Upper lobe of right lung (tissue), 1 donor: ENCODE measurements around the gene OR2T27. TPM values are rescaled to one million over a fixed set of nuclear protein-coding genes. Genes with fewer than 3 reads are reported as not detected.
"Not testable (repeated sequence)": the region's sequence is repeated elsewhere in the genome, so short reads cannot be mapped to it uniquely, and the experiment has no call there.

Source experiments
- ATAC-seq: fragments of 200-7000 bp; cut with Tn5 transposase; one replicate; pipeline ENCODE4 v1.9.1; 2020; ENCODE audit warnings: mild to moderate bottlenecking, moderate library complexity
- DNase-seq: peaks from one replicate; pipeline ENCODE4 v3.0.0-alpha.2; 2020
- H3K27ac ChIP-seq: fragments of 200-600 bp; one replicate; pipeline ENCODE4 v1.8.0; 2022
- H3K27me3 ChIP-seq: fragments of 200-600 bp; one replicate; pipeline ENCODE4 v1.8.0; 2022; ENCODE audit warnings: mild to moderate bottlenecking
- H3K36me3 ChIP-seq: fragments of 200-600 bp; one replicate; pipeline ENCODE4 v1.8.0; 2022
- H3K4me1 ChIP-seq: fragments of 200-600 bp; one replicate; pipeline ENCODE4 v1.8.0; 2022
- H3K4me3 ChIP-seq: fragments of 200-600 bp; one replicate; pipeline ENCODE4 v1.8.0; 2022; ENCODE audit warnings: mild to moderate bottlenecking
- H3K9me3 ChIP-seq: fragments of 200-600 bp; one replicate; pipeline ENCODE4 v1.8.0; 2022
- intact Hi-C: fragments of 100-400 bp; cut with DNase I; formaldehyde crosslinking; loops from one replicate; pipeline ENCODE4 v1.11.0; 2022
- long read RNA-seq: library from polyadenylated mRNA; unstranded; transcript quantifications from one replicate; pipeline ENCODE4 v2.0.0, GENCODE V29; 2021
- total RNA-seq: library from RNA; stranded (reverse); fragmentation: NEBNext Ultra II Directional; extraction: Animal tissue kit (Norgen Biotek cat#: 25700); gene quantifications from one replicate; pipeline ENCODE4 v1.2.1, GENCODE V29; 2021
- TF ChIP-seq, protein P1 (sequence below): fragments of 200-600 bp; IDR thresholded peaks from one replicate; pipeline ENCODE4 v1.8.0; 2022; ENCODE audit warnings: antibody characterized with exemption
- donor health status: DM: no; HTN: yes; CAD: no; lungs with severe emphysema.

Gene OR2T27, protein sequence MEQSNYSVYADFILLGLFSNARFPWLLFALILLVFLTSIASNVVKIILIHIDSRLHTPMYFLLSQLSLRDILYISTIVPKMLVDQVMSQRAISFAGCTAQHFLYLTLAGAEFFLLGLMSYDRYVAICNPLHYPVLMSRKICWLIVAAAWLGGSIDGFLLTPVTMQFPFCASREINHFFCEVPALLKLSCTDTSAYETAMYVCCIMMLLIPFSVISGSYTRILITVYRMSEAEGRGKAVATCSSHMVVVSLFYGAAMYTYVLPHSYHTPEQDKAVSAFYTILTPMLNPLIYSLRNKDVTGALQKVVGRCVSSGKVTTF
- total RNA-seq: not detected
- long read RNA-seq: 0 reads

DNA sequence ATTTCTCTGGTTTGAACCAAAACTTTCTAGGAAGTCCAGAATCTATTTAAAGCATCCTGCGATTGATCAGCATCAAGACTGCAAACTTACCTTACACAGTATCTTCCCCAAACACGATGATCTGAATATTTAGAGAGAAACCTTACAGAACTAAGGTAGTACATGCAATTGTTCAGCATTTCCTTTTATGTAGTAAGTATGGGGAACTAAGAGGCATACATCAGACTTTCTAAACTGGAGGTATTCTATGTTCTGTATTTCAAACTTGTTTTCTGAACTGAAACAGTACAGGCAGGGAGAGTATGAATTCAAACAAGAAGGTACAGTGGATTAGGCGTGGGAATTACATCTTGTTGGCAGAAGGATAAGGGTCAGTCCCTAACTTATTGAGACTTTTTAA, at the start of gene OR2T27:
Gene OR2T27 (minus strand): TSS at position 175 of the 400 bp plus-strand sequence. CDS start 4,644 bp downstream, outside the sequence.
- H3K9me3 ChIP-seq, H3K4me3 ChIP-seq, H3K4me1 ChIP-seq, H3K36me3 ChIP-seq, H3K27me3 ChIP-seq, ATAC-seq, H3K27ac ChIP-seq, DNase-seq: not testable (repeated sequence)
- intact Hi-C loops: loop anchor here (10.0 kb wide), 1 partner anchor 221 kb away; no protein-coding TSS in a partner anchor

DNA sequence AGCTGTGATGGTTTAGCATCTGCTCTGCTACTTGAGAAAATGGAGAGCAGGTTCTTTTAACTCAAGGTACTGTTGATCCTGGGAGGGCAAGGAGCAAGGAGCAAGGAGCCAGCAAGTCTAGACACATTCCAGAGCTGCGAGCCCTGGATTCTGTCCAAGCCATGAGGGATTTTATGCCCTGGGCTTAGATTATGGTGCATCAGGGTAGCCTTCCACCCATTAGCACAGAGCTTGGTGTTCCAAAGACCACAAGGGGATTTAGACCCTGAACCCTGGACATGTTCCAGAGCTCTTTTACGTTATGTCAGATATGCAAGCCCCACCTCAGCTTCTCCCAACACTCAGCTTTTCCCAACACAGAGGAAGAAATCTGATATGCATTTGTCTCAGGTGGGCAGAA, 49.3 kb upstream of the OR2T27 start:
- TF ChIP-seq, protein P1, sequence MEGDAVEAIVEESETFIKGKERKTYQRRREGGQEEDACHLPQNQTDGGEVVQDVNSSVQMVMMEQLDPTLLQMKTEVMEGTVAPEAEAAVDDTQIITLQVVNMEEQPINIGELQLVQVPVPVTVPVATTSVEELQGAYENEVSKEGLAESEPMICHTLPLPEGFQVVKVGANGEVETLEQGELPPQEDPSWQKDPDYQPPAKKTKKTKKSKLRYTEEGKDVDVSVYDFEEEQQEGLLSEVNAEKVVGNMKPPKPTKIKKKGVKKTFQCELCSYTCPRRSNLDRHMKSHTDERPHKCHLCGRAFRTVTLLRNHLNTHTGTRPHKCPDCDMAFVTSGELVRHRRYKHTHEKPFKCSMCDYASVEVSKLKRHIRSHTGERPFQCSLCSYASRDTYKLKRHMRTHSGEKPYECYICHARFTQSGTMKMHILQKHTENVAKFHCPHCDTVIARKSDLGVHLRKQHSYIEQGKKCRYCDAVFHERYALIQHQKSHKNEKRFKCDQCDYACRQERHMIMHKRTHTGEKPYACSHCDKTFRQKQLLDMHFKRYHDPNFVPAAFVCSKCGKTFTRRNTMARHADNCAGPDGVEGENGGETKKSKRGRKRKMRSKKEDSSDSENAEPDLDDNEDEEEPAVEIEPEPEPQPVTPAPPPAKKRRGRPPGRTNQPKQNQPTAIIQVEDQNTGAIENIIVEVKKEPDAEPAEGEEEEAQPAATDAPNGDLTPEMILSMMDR: no peak
- Histone ChIP-seq H3K4me1 (no peaks in the 10 kb centered on the region), H3K36me3 (no peaks in the 10 kb centered on the region), H3K4me3 (no peak overlapping the region), H3K27ac (no peak overlapping the region), H3K27me3 (no peaks in the 10 kb centered on the region), H3K9me3 (no peaks in the 10 kb centered on the region)
- ATAC-seq: no peak
- intact Hi-C loops: no loop called here
- DNase-seq: no peak

DNA sequence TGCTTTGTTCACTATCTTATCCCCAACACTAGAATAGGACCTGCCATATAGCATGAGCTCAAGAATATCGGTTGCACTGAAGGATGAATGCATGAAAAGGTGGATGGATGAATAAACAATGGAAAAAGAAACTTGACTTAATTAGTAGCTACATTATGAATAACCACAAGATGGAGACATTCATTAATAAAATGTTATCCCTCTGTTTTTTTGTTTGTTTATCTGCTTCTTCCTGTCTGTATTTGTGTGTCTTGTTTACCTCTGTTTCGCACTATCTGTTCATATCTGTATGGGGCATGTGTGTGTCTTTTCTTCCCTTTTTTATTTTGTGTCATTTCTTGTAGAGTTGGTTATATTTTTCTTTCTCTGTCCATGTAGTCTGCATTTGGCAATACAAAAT, 48.3 kb upstream of the OR2T27 start:
- H3K36me3 ChIP-seq: no peaks in the 10 kb centered on the region
- TF ChIP-seq, protein P1: peak; percentile 32

DNA sequence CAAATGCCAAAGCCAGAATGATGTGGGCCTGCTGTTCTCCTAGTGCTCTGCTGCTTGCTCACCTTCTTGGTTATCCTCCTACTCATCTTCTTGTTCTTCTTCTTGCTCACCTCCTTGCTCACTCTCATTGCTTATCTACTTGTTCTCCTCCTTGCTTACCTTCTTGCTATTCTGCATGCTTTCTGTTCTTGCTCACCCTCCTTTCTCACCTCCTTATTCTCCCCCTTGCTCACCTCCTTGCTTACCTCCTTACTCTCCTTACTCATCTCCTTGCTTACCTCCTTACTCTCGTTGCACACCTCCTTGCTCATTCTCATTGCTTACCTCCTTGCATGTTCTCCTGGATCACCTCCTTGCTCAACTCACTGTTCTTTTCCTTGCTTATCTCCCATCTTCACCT, 47.4 kb upstream of the OR2T27 start, which contains the start of gene OR14I1:
Gene OR14I1 (minus strand): TSS at position 53 of the 400 bp plus-strand sequence.
- TF ChIP-seq, protein P1: no peak
- no peak within 1 kb of the TSS for H3K27ac ChIP-seq
- intact Hi-C loops: no loop called here
- no peak for ATAC-seq
- no peaks in the 10 kb centered on the region for H3K4me1 ChIP-seq
- no peaks in the 10 kb centered on the region for H3K27me3 ChIP-seq
- H3K36me3 ChIP-seq: no peaks in the 10 kb centered on the region
- H3K4me3 ChIP-seq: no peak within 1 kb of the TSS
- DNase-seq: no peak
- H3K9me3 ChIP-seq: no peaks in the 10 kb centered on the region

More for the DNA sequence above, 48.3 kb upstream of the OR2T27 start:
- Histone ChIP-seq H3K9me3 (no peaks in the 10 kb centered on the region), H3K4me3 (no peak overlapping the region), H3K27ac (no peak overlapping the region), H3K27me3 (no peaks in the 10 kb centered on the region), H3K4me1 (no peaks in the 10 kb centered on the region)
- no peak for DNase-seq
- ATAC-seq: no peak
- intact Hi-C loops: no loop called here

DNA sequence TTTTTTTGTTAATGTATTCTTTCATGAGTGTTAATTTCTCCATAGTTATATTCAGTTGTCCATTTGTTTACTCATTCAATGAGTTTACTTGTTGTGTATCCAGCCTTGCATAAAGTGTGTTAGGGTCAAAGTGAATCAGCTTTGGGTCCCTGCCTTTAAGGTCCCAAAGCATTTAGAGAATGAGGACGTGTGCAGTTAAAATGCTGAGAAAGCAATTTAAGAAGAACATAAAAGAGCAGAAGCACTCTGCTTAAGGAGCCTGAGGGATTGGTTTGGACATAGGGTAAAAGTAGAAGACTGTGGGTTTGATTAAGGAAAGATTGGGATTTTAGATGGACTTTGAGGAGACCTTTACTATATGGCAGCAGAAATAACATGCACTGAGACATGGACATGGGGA, 43.8 kb upstream of the OR2T27 start:
- no peak for ATAC-seq
- no peaks in the 10 kb centered on the region for H3K36me3 ChIP-seq
- H3K4me1 ChIP-seq: no peaks in the 10 kb centered on the region
- TF ChIP-seq, protein P1: no peak
- no peaks in the 10 kb centered on the region for H3K27me3 ChIP-seq
- H3K9me3 ChIP-seq: no peaks in the 10 kb centered on the region
- intact Hi-C loops: no loop called here
- H3K27ac ChIP-seq: no peak overlapping the region
- no peak overlapping the region for H3K4me3 ChIP-seq
- no peak for DNase-seq

DNA sequence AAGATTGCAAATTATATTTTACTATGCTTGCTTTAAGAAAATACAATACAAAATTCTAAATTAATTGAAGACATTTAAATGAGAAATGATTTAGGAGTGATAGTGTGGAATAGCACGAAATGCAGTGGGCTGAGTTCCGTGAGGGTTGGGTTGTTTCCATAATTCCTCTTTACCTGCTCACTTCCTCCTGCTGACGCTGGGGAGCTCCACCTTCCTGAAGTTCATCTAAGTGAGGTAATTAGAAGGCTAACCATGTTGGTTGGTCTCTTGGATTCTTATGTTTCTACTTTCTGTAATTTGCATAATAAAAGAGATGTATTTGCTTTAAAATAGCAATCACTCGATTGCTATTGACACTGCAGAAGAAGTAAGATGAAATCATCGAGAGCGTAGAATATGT, 42.6 kb upstream of the OR2T27 start:
- no peaks in the 10 kb centered on the region for H3K9me3 ChIP-seq
- DNase-seq (no peak), ATAC-seq (no peak)
- H3K4me1 ChIP-seq: no peaks in the 10 kb centered on the region
- H3K4me3 ChIP-seq: no peak overlapping the region
- no peaks in the 10 kb centered on the region for H3K27me3 ChIP-seq
- H3K27ac ChIP-seq: no peak overlapping the region
- intact Hi-C loops: no loop called here
- TF ChIP-seq, protein P1: no peak
- H3K36me3 ChIP-seq: no peaks in the 10 kb centered on the region
